Fibroblast of skin of left quadriceps (primary cell): ENCODE results near the gene ZNF10.

Experiments used
- DNase-seq, 2 experiments: peaks; one replicate each; pipeline ENCODE4 v3.0.0-alpha.2; 2013; ENCODE audit warnings: low read depth in 2 of 2

Gene ZNF10

GRCh38 chr12:133130038-133130807 is at the start of gene ZNF10, which contains the start of gene ZNF891:
TSS of gene ZNF10 (plus strand) at chr12:133130627. CDS start at chr12:133144493, 13,866 bp downstream.
TSS of gene ZNF891 (minus strand) at chr12:133130274. CDS start at chr12:133121918, 8,356 bp downstream.
- DNase-seq = peak; percentile 93

DNA sequence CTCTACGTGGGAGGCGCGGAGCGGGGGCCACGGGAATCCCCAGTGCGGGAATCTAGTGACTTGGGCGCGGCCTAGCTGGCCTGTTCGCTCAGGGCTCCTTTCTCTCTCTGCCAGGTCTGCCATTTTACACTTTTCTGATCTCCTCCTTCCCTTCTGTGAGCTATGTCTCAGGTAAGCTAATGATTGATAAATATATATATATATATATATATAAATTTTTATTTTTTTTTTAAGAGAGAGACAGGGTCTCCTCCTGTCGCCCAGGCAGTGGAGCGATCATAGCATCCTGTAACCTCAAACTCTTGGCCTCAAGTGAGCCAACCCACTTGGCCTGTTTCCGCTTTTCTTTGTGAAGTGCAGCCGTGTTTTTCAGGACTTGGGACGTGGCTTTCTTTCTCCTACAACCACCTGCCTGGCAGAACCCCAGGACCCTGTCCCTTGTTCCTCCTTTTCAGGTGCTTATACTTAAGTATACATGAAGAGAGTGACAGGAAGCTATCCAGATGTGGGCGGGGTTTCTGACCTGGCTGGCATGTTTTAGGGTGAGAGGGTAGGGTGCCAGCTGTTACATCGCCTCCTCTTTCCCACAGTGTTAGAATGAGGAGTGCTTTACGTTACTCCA is 49.2 kb upstream of the ZNF10 start:
- no peak for DNase-seq

DNA sequence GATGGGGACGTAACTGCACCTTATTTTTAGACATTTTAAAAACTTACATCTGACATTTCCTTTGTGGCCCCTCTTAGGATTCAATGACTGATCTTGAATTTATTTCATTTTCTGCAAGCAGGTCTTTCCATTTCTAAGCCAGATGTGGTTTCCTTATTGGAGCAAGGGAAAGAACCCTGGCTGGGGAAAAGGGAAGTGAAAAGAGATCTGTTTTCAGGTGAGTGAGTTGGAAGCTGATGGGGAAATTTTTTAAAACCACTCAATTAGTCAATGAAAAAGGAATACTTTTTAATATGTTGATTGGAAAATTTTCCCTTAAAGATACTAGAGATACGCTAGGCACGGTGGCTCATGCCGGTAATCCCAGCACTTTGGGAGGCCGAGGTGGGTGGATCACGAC is 47.1 kb upstream of the ZNF10 start:
- DNase-seq = no peak

DNA sequence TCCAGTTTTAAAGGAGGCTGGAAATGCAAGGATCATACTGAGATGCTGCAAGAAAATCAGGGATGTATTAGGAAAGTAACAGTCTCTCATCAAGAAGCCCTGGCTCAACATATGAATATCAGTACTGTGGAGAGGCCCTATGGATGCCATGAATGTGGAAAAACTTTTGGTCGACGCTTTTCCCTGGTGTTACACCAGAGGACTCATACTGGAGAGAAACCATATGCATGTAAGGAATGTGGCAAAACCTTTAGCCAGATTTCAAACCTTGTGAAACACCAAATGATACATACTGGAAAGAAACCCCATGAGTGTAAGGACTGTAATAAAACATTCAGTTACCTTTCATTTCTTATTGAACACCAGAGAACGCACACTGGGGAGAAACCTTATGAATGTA is 24.8 kb upstream of the ZNF10 start:
- no peak for DNase-seq

- DNase-seq = no peak
Observed at GRCh38 chr12:133106253-133106652, 24.2 kb upstream of the ZNF10 start.

DNA sequence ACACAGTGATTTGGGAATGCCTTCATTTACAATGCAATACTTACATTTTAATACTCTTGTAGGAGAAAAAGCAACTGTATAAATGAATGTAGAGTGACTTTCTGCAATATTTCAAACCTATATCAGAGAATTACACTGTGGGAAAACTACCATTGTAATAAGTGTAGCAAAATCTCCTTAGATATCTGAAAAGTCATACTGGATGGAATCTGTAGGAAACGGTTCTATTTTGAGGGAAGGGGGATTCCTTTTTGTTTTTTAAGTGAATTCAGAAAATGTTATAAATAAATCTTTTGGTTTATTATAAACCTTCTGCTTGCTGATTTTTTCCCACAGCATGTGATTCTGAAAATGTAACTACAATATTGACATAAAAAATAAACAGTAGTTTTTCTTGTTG is 23.3 kb upstream of the ZNF10 start:
- DNase-seq = no peak

DNA sequence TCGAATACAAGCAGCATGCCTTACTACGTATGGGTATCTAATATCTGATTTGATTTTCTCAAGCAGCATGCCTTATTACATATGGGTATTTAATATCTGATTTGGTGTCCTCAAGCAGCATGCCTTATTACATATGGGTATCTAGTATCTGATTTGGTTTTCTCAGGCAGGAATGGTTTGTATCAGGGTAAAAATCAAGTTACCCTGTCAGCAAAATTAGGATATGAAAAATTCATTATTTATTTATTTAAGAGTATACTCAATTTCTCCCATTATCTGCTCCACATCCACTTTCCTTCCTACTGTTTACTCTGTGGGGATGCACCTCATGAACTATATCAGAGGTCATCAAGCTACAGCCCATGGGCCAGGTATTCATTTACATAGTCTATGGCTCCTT is 22.3 kb upstream of the ZNF10 start:
- no peak for DNase-seq

- no peak for DNase-seq
Observed at GRCh38 chr12:133120385-133121191, 9.8 kb upstream of the ZNF10 start.

GRCh38 chr12:133124674-133125073 is 5.8 kb upstream of the ZNF10 start:
- DNase-seq = no peak

DNA sequence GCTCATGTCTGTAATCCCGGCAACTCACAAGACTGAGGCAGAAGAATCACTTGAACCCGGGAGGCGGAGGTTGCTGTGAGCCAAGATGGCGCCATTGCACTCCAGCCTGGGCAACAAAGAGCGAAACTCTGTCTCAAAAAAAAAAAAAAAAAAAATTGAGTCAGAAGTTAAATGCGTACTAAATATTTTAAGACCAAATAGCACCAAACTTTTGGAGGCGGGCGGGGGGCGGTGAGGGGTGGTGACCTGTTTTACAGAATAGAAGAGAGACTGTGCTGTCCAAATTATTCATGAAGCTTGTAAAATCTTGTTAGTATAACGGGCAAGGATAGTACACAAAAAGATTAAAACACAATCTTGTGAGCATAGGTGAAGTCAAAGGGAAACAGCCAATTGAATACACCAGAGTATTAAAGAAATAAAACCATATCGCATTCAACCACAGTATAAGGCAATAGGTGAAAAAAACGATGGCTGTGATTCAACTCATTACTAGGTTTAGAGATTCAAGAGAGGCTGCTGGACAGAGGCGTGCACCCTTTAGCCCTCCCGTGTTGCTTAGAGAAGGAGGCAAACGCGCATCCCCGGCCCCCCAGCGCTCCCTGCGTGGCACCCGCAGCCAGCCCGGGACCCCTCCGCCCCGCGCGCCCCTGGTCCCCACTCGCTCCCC is 924 bp upstream of the ZNF10 start:
- DNase-seq = no peak

GRCh38 chr12:133130808-133131128 is 341 bp downstream of the ZNF10 start:
- no peak for DNase-seq

- DNase-seq = no peak
Observed at GRCh38 chr12:133135747-133136146, 5.3 kb downstream of the ZNF10 start.

DNA sequence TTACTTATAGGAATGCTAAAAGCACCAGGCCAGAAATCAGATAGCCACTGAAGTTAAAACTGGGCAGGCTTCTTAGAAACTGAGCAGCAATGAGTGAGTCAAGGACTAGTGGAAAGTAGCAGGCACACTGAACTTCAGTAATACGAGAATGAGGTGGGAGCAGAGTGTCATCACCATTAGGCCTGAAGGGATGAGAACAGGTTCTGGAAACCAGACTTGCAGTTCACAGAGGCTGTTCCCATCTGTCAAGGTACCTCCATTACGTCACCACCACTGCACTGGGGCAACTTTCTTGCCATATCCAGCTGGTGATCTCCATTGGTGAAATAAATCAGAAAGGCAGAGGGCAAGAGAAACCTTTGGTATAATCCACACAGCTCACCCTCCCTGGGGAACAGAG is 15.6 kb downstream of the ZNF10 start:
- no peak for DNase-seq

- DNase-seq = no peak
Observed at GRCh38 chr12:133156125-133156690, 25.8 kb downstream of the ZNF10 start.

- DNase-seq = no peak
Observed at GRCh38 chr12:133165776-133166175, 35.3 kb downstream of the ZNF10 start.

DNA sequence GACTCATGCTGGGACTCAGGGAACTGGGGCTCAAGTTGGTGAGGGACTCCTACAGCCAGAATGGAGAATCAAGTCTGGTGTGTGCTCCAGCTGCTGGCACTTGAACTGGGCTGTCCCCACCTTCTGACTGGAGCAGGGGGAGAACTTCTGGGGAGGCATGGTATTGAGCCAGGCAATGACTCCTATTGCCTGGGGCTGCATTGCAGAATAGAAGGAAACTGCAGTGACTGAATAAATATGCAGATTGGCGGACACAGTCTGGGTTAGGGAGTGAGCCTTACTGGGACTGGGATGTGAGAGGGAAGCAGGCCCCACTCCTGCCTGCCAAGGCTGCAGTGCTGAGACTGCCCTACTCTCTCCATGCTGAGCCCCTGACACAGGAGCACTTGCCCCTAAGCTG is 42.1 kb downstream of the ZNF10 start:
- no peak for DNase-seq

DNA sequence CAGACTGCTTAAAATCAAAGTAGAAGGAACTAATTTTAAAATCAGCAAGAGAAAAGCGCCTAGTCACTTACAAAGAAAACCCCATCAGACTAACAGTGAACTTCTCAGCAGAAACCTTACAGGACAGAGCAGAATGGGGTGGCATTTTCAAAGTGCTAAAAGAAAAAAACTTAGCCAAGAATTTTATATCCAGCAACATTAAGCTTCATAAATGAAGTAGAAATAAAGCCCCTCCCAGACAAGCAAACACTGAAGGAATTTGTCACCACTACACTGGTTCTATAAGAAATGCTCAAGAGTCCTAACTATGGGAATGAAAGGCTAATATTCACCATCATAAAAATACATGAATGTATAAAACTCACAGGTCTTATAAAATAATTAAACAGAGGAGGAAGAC is 44.5 kb downstream of the ZNF10 start:
- no peak for DNase-seq

DNA sequence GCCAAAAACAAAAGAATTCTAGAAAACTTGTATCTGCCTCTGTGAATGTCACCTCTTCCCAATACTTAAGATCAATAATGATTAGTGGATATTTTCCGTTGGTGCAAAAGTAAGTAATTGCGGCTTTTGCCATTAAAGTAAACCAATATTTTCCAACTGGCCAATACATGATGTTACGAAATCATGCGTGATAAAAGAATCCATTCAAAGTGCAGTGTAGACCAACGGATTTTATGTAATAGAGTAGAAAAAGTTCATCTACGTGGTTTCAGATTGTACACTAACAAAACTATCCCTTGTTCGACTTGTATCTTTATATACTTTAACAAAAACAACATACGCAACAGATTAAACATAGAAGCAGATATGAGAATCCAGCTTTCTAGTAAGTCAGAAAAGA is 50.2 kb downstream of the ZNF10 start:
- DNase-seq = no peak

DNA sequence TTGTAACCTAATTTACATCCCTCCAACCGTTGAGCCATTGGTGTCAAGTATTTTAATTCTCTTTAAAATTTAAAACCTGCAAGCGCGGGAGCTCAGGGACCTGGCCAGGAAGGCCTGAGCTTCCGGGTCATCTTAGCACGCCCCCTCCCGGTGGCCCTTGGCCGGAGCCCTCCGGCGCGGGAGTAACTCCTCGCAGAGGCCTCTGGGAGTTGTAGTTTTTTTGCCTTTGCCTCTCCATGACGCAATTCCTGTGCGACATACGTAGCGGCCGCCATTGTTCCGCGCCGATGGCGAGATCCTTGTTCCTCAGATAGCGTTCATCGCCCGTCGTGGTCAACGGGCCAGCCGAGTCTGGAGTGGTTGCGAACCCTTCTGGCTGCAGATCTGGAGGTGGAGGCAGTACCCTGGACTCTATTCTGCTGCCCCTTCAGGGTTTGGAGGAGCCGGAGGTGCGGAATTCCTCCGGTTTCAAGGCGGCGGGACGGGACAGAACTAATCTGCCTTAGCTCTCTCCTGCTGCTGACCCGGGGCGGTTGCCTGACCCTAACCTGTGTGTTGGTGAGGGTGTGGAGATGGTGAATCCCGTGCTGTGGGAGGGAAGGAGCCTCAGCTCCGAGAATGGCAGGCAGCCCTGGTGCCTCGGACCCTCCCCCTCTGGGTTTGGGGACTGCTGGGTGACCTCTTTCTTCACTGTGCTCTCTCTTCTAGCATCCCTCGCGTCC is 51.0 kb downstream of the ZNF10 start, which contains the start of gene ZNF268:
Gene ZNF268, plus strand, starts transcription at position 258 of the 722 bp plus-strand sequence. CDS start 503 bp downstream, outside the sequence.
- peak; percentile 80 for DNase-seq

DNA sequence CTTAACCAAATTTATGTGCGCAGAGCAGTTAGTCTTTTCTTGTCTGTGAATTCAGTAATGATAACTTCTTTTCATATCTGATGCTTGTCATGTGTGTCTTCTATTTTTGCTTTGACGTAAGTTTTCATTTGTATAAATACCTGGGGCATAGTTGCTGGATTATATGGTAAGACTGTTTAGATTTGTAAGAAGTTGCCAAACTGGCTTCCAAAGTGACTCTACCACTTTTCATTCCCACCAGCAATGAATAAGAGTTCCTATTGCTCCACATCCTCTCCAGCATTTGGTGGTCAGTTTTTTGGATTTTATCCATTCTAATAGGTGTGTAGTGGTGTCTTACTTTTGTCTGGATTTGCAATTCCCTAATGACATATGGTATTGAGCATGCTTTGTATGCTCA is 59.7 kb downstream of the ZNF10 start:
- no peak for DNase-seq

- DNase-seq = no peak
Observed at GRCh38 chr12:133192847-133193246, 62.4 kb downstream of the ZNF10 start.
